Stimulated activated CD8-positive, alpha-beta memory T cell treated with anti-CD3 and anti-CD28 coated beads, Interleukin-15, amount 100 ng/mL, for 4 hours (primary cell): ENCODE measurements around the gene DNAJA3.

Source experiments
- DNase-seq, 2 donors: peaks; one replicate each; pipeline ENCODE4 v3.0.0-alpha.2; 2020; ENCODE audit warnings: low read depth in 2 of 2

The DNAJA3 gene

GRCh38 chr16:4407543-4408322 is 17.9 kb upstream of the DNAJA3 start:
- no peak for DNase-seq

- DNase-seq, result no peak
These were observed 17.4 kb upstream of the DNAJA3 start for GRCh38 chr16:4408323-4408690.

- no peak for DNase-seq
These were observed 16.4 kb upstream of the DNAJA3 start for GRCh38 chr16:4409081-4409932.

- no peak for DNase-seq
These were observed 15.2 kb upstream of the DNAJA3 start for GRCh38 chr16:4410335-4411075.

- no peak for DNase-seq
These were observed 14.0 kb upstream of the DNAJA3 start for GRCh38 chr16:4411684-4412083.

- DNase-seq, result no peak
These were observed 13.5 kb upstream of the DNAJA3 start for GRCh38 chr16:4412159-4412558.

- no peak for DNase-seq
These were observed 12.8 kb upstream of the DNAJA3 start for GRCh38 chr16:4412854-4413253.

- peak; percentile 51 to 78 for DNase-seq
These were observed 11.3 kb upstream of the DNAJA3 start for GRCh38 chr16:4414187-4414917.

GRCh38 chr16:4415538-4416199 is 10.0 kb upstream of the DNAJA3 start:
- DNase-seq, result no peak

- peak; percentile 97 to 98 for DNase-seq
These were observed 9.3 kb upstream of the DNAJA3 start, which contains the start of gene CORO7 for GRCh38 chr16:4416200-4417032. Gene CORO7, minus strand, starts transcription at chr16:4416596. Its CDS starts 78 bp downstream, at chr16:4416518.

- DNase-seq, result no peak
These were observed 6.2 kb upstream of the DNAJA3 start for GRCh38 chr16:4419402-4419959.

- no peak for DNase-seq
These were observed 5.1 kb upstream of the DNAJA3 start for GRCh38 chr16:4420505-4421105.

- peak in 1 of 2 donors; percentile 23 for DNase-seq
These were observed 485 bp downstream of the DNAJA3 start for GRCh38 chr16:4426021-4426684.

- DNase-seq, result no peak
These were observed 1.2 kb downstream of the DNAJA3 start for GRCh38 chr16:4426722-4427372.

- no peak for DNase-seq
These were observed 2.8 kb downstream of the DNAJA3 start for GRCh38 chr16:4428500-4428899.

GRCh38 chr16:4431023-4431422 is 5.4 kb downstream of the DNAJA3 start:
- no peak for DNase-seq

GRCh38 chr16:4433228-4433627 is 7.6 kb downstream of the DNAJA3 start:
- DNase-seq, result no peak
